ENCODE data around the gene DAPK2. TPM values are rescaled to one million over a fixed set of nuclear protein-coding genes. Genes with fewer than 3 reads are reported as not detected.

The DAPK2 gene
- total and polyA plus RNA-seq, 2 of the 4 experiments (the other 2 are of a cell fraction), result 0.34 to 0.36 TPM

DNA sequence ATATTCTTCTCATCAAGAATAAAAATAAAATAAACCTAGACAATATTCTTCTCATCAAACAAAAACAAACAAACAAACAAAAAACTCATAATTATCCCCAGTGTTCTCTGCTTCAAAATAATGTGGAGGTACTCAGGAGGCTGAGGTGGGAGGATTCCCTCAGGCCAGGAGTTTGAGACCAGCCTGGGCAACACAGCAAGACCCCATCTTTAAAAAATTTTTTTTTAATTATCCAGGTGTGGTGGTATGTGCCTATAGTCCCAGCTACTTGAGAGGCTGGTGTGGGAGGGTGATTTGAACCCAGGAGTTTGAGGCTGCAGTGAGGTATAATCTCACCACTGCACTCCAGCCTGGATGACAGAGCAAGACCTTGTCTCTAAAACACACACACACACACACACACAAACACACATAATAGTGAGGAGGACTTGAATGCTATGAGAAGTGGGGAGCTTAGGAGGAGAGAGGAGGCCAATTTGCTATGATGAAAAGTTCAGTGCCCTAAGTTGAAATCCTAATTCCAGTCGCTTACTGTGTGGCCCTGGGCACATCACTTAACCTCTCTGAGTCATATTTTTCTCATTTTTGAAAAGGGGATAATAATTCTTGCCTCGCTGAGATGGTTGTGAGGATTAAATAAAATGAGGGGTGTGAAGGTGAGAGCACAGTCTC, 176.8 kb downstream of the DAPK2 start:
- ATAC-seq (ENCODE audit: low read depth), result no peak
- Histone ChIP-seq H3K79me1 (ENCODE audit: low read depth in 1 of 2, low read length in 2 of 2) (no peaks in the 10 kb centered on the region), H2AFZ (replicated peaks; ENCODE audit: low read length, poor library complexity) (no peak overlapping the region), H2AK5ac (ENCODE audit: low read depth, low read length) (no peak overlapping the region), H3K4me2 (ENCODE audit: low read depth, low read length) (no peak overlapping the region), H2BK15ac (ENCODE audit: low read depth, low read length) (no peak overlapping the region), H4K8ac (ENCODE audit: low read depth in 2 of 2, low read length in 2 of 2) (no peak overlapping the region), H3K4me1 (ENCODE audit: control insufficient read depth, insufficient read depth, low read length) (peaks cover 2% of the 10 kb centered on the region; the same call in 1 of the 2 replicates), H3K9me1 (ENCODE audit: insufficient read depth, low read length) (0 out of 2 replicates have a peak, but pooled peaks cover 3% of the 10 kb centered on the region), H4K20me1 (ENCODE audit: insufficient read depth, low read length) (peaks cover 13% of the 10 kb centered on the region; the same call in 1 of the 2 replicates), H2BK120ac (ENCODE audit: low read depth, low read length) (no peak overlapping the region), H2BK20ac (ENCODE audit: low read depth, low read length) (no peak overlapping the region), H3K23ac (ENCODE audit: low read depth, low read length) (no peak overlapping the region), H3K4me3 (ENCODE audit: insufficient read depth, low read depth, low read length) (no peak overlapping the region), H2BK5ac (ENCODE audit: low read depth, low read length, poor library complexity, severe bottlenecking) (no peak overlapping the region), H3K9me3 (ENCODE audit: control insufficient read depth, insufficient read depth, low read length) (peaks cover 4% of the 10 kb centered on the region; the same call in 1 of the 2 replicates), H4K5ac (ENCODE audit: low read depth, low read length) (no peak overlapping the region), H3K18ac (ENCODE audit: low read depth, low read length) (no peak overlapping the region), H2AK9ac (replicated peaks; ENCODE audit: low read depth, low read length, poor library complexity) (no peak overlapping the region), H3K56ac (ENCODE audit: extremely low read depth, insufficient read depth, low read length) (no peak overlapping the region), H3K4ac (ENCODE audit: low read depth, low read length) (no peak overlapping the region), H3K9ac (ENCODE audit: low read depth, low read length) (no peak overlapping the region), H3K27ac (ENCODE audit: insufficient read depth, low read length) (no peak overlapping the region), H3K27me3 (ENCODE audit: control insufficient read depth, insufficient read depth, low read length) (peaks cover 6% of the 10 kb centered on the region; the same call in 1 of the 2 replicates), H3K36me3 (ENCODE audit: control insufficient read depth, insufficient read depth, low read length) (no peaks in the 10 kb centered on the region), H3K14ac (replicated peaks; ENCODE audit: low read depth, low read length) (no peak overlapping the region), H4K91ac (ENCODE audit: insufficient read depth, low read depth, low read length) (no peak overlapping the region)
- in situ Hi-C loops (cut with MboI; ENCODE audit: low sequenced_read_pairs) (loop anchor here (25.0 kb wide), 1 partner anchor 168 kb away; the partner anchor contains the start of gene DAPK2), intact Hi-C loops (cut with micrococcal nuclease) (no loop called here), dilution Hi-C loops (cut with HindIII; ENCODE audit: low sequenced_read_pairs, unreplicated experiment) (no loop called here)
- DNase-seq, result no peak
- BruUV-seq (replicated peaks), result no TSS peak
- WGBS, 2 experiments (ENCODE audit: extremely low coverage in 2 of 2, insufficient read length in 1 of 2), result no CpG with 5 or more reads among the region's 2 CpGs
- ChIA-PET CTCF (interaction anchor here (0.6 kb wide), 1 partner anchor 177 kb away, joined by 3 read pairs; the partner anchor contains the start of gene DAPK2), POLR2A (ENCODE audit: unreplicated experiment) (no interaction called here)
- TF ChIP-seq, protein P1, sequence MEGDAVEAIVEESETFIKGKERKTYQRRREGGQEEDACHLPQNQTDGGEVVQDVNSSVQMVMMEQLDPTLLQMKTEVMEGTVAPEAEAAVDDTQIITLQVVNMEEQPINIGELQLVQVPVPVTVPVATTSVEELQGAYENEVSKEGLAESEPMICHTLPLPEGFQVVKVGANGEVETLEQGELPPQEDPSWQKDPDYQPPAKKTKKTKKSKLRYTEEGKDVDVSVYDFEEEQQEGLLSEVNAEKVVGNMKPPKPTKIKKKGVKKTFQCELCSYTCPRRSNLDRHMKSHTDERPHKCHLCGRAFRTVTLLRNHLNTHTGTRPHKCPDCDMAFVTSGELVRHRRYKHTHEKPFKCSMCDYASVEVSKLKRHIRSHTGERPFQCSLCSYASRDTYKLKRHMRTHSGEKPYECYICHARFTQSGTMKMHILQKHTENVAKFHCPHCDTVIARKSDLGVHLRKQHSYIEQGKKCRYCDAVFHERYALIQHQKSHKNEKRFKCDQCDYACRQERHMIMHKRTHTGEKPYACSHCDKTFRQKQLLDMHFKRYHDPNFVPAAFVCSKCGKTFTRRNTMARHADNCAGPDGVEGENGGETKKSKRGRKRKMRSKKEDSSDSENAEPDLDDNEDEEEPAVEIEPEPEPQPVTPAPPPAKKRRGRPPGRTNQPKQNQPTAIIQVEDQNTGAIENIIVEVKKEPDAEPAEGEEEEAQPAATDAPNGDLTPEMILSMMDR (conservative IDR thresholded peaks at IDR 0.05; ENCODE audit: low read depth, low read length), result no peak
- TF ChIP-seq NFE2L2 (IDR thresholded peaks at IDR 0.05; ENCODE audit: low read depth, low read length) (no peak), FOS (IDR thresholded peaks at IDR 0.05; ENCODE audit: low read depth, low read length) (no peak), POLR2A (IDR thresholded peaks at IDR 0.05; ENCODE audit: low read depth, low read length) (no peak), CHD1 (IDR thresholded peaks at IDR 0.05; ENCODE audit: low read depth, low read length) (no peak), MXI1 (IDR thresholded peaks at IDR 0.05; ENCODE audit: borderline replicate concordance, low read depth, low read length) (no peak), RFX5 (IDR thresholded peaks at IDR 0.05; ENCODE audit: low read depth, low read length) (no peak), MAZ (IDR thresholded peaks at IDR 0.05; ENCODE audit: borderline replicate concordance, low read depth, low read length) (no peak), CEBPB (IDR thresholded peaks at IDR 0.05; ENCODE audit: low read depth, low read length) (no peak), SMC3 (IDR thresholded peaks at IDR 0.05; ENCODE audit: low read depth, low read length) (no peak), BHLHE40 (IDR thresholded peaks at IDR 0.05; ENCODE audit: low read depth, low read length) (no peak), MAFK (IDR thresholded peaks at IDR 0.05; ENCODE audit: low read depth, low read length) (no peak), RAD21 (IDR thresholded peaks at IDR 0.05; ENCODE audit: low read length) (no peak)
- TF ChIP-seq, protein P2, sequence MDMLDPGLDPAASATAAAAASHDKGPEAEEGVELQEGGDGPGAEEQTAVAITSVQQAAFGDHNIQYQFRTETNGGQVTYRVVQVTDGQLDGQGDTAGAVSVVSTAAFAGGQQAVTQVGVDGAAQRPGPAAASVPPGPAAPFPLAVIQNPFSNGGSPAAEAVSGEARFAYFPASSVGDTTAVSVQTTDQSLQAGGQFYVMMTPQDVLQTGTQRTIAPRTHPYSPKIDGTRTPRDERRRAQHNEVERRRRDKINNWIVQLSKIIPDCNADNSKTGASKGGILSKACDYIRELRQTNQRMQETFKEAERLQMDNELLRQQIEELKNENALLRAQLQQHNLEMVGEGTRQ (IDR thresholded peaks at IDR 0.05; ENCODE audit: low read depth, low read length), result no peak
- TF ChIP-seq, protein P3, sequence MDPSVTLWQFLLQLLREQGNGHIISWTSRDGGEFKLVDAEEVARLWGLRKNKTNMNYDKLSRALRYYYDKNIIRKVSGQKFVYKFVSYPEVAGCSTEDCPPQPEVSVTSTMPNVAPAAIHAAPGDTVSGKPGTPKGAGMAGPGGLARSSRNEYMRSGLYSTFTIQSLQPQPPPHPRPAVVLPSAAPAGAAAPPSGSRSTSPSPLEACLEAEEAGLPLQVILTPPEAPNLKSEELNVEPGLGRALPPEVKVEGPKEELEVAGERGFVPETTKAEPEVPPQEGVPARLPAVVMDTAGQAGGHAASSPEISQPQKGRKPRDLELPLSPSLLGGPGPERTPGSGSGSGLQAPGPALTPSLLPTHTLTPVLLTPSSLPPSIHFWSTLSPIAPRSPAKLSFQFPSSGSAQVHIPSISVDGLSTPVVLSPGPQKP (IDR thresholded peaks at IDR 0.05; ENCODE audit: borderline replicate concordance, low read depth, low read length), result no peak
